K562 (cell line): Measurements from ENCODE around the gene MTA2. TPM values are rescaled to one million over a fixed set of nuclear protein-coding genes. Genes with fewer than 3 reads are reported as not detected.

Source experiments
- BMI1 ChIP-seq: fragments of 150-350 bp; IDR thresholded peaks from 2 replicates; pipeline ENCODE4 v1.6.1; 2014; ENCODE audit warnings: low read length
- DEAF1 ChIP-seq: fragments of 450-650 bp; formaldehyde crosslinking; IDR thresholded peaks from 2 replicates; pipeline ENCODE4 v1.4.0; 2020; ENCODE audit warnings: mild to moderate bottlenecking, moderate library complexity
- E2F6 ChIP-seq, 2 experiments: IDR thresholded peaks; 2 replicates each; pipeline ENCODE4 v1.6.1; 2011; ENCODE audit warnings: borderline replicate concordance in 1 of 2, control low read depth in 1 of 2, low read depth in 1 of 2, low read length in 1 of 2, mild to moderate bottlenecking in 1 of 2, mixed read lengths in 1 of 2, moderate library complexity in 1 of 2; ENCODE audit not compliant: insufficient read depth in 1 of 2, insufficient read length in 1 of 2, poor library complexity in 1 of 2, severe bottlenecking in 1 of 2; ENCODE audit errors: extremely low read depth in 1 of 2
- ETV6 ChIP-seq, 3 experiments: fragments of 150-350 bp in 1 of 3; sonication (generic) in 1 of 3; formaldehyde crosslinking in 1 of 3; IDR thresholded peaks; 2 replicates each; pipeline versions ENCODE4 v1.6.1 to v1.8.0; 2014 to 2022; ENCODE audit warnings: borderline replicate concordance in 2 of 3, low read depth in 2 of 3, antibody characterized with exemption in 1 of 3, low read length in 1 of 3, mild to moderate bottlenecking in 1 of 3, missing genetic modification reagents in 1 of 3
- FOXA1 ChIP-seq: fragments of 450-650 bp; IDR thresholded peaks from 2 replicates; pipeline ENCODE4 v1.6.1; 2016; ENCODE audit warnings: mild to moderate bottlenecking, borderline replicate concordance
- HMGXB4 ChIP-seq: sonication (generic); formaldehyde crosslinking; IDR thresholded peaks from 2 replicates; pipeline ENCODE4 v1.8.1; 2023; ENCODE audit warnings: mild to moderate bottlenecking, missing genetic modification reagents
- HNRNPUL1 ChIP-seq: fragments of 200-400 bp; formaldehyde crosslinking; IDR thresholded peaks from 2 replicates; pipeline ENCODE4 v1.6.1; 2017; ENCODE audit warnings: low read length
- POU5F1 ChIP-seq: fragments of 150-350 bp; IDR thresholded peaks from 2 replicates; pipeline ENCODE4 v1.6.1; 2014; ENCODE audit warnings: borderline replicate concordance, low read length, low read depth, mild to moderate bottlenecking; ENCODE audit not compliant: partially characterized antibody
- REST ChIP-seq, 2 experiments: fragments of 450-650 bp; formaldehyde crosslinking in 1 of 2; IDR thresholded peaks; 2 replicates each; pipeline versions ENCODE4 v1.4.0 to v1.6.1; 2014 to 2020; ENCODE audit warnings: mild to moderate bottlenecking in 2 of 2, borderline replicate concordance in 1 of 2, low read depth in 1 of 2
- RFX5 ChIP-seq: IDR thresholded peaks from 2 replicates; pipeline ENCODE4 v1.6.1; 2011; ENCODE audit warnings: low read depth, mild to moderate bottlenecking, improper control_type of control experiment, low read length
- TRIM24 ChIP-seq, 2 experiments: fragments of 450-650 bp; IDR thresholded peaks; 2 replicates each; pipeline ENCODE4 v1.6.1; 2016
- ZNF583 ChIP-seq: fragments of 250-450 bp; sonication (Bioruptor Pico); IDR thresholded peaks from 2 replicates; pipeline ENCODE4 v1.4.0; 2020
- ZNF717 ChIP-seq: fragments of 250-450 bp; sonication (Bioruptor Pico); IDR thresholded peaks from 2 replicates; pipeline ENCODE4 v1.5.0; 2021
- ZNF766 ChIP-seq: fragments of 200-800 bp; sonication (Bioruptor generic); conservative IDR thresholded peaks from 2 replicates; pipeline ENCODE4 v1.6.1; 2016; ENCODE audit warnings: missing genetic modification characterization, missing compliant biosample characterization
- polyA plus RNA-seq, 8 experiments: library from polyadenylated mRNA; depleted of rRNA in 4 of 8; stranded (reverse) in 5 of 8; unstranded in 3 of 8; fragments of >200 nt; fragmentation: Nextera tagmentation in 2 of 8; fragmentation: Illumina TruSeq in 1 of 8; extraction: Ambion mirVana in 2 of 8; extraction: Trizol in 1 of 8; gene quantifications; 2 replicates each; pipeline versions ENCODE4 v1.2.1 to v1.2.3, GENCODE V29; 2011 to 2014; ENCODE audit warnings: inconsistent platforms in 1 of 8, missing spikeins in 1 of 8
- total RNA-seq, 7 experiments: library from RNA; depleted of rRNA in 6 of 7; stranded (reverse); fragments of >200 nt in 6 of 7; fragmentation: Illumina TruSeq in 2 of 7; extraction: Trizol in 2 of 7; gene quantifications; 2 replicates each; pipeline versions ENCODE4 v1.2.1 to v1.2.3, GENCODE V29; 2011 to 2021; ENCODE audit warnings: low replicate concordance in 1 of 7

MTA2 gene
- total and polyA plus RNA-seq, 9 of the 15 experiments (the other 6 are each of a cell fraction or from before 2014, with no cell fraction given): 6.2 to 220 (median 172) TPM

GRCh38 chr11:62601122-62601371, 618 bp downstream of the MTA2 start (continued):
- peak; percentile 52 to 53 for TF ChIP-seq E2F6 (IDR thresholded peaks at IDR 0.05; ENCODE audit: borderline replicate concordance in 1 of 2, extremely low read depth in 1 of 2, insufficient read depth in 1 of 2, insufficient read length in 1 of 2, low read depth in 1 of 2, low read length in 1 of 2, poor library complexity in 1 of 2, severe bottlenecking in 1 of 2)
- TF ChIP-seq HNRNPUL1: no peak
- TF ChIP-seq ZNF583 (CRISPR knock-in tag): no peak
- TF ChIP-seq RFX5: no peak
- 0 out of 4 replicates have a peak, but pooled peaks of 1 of the 2 experiments have one; percentile 30 for TF ChIP-seq TRIM24 (IDR thresholded peaks at IDR 0.05)
- no peak for TF ChIP-seq REST (IDR thresholded peaks at IDR 0.05; ENCODE audit: borderline replicate concordance)
- no peak for TF ChIP-seq REST (CRISPR knock-in tag; IDR thresholded peaks at IDR 0.05; ENCODE audit: low read depth)
- no peak for TF ChIP-seq HMGXB4
- TF ChIP-seq POU5F1: no peak
- TF ChIP-seq ZNF766 (CRISPR knock-in tag): no peak
- TF ChIP-seq FOXA1: no peak
- no peak for TF ChIP-seq ZNF717 (CRISPR knock-in tag)
- TF ChIP-seq DEAF1 (CRISPR knock-in tag): no peak
- TF ChIP-seq BMI1: no peak
- no peak for TF ChIP-seq ETV6 (IDR thresholded peaks at IDR 0.05; ENCODE audit: borderline replicate concordance in 1 of 2, low read depth in 2 of 2, low read length in 1 of 2)
- TF ChIP-seq ETV6 (CRISPR knock-in tag; IDR thresholded peaks at IDR 0.05; ENCODE audit: borderline replicate concordance): no peak
